SK-N-MC (cell line): ENCODE measurements around the gene AHNAK.

Experiments
- DNase-seq: peaks from one replicate; pipeline ENCODE4 v3.0.0-alpha.2; 2011; ENCODE audit warnings: low read depth, low spot score
- H3K27ac ChIP-seq: fragments of 200-600 bp; sonication (generic); 2 replicates; pipeline ENCODE4 v1.5.1; 2016; ENCODE audit warnings: mixed run types
- H3K36me3 ChIP-seq: fragments of 200-600 bp; sonication (generic); 2 replicates; pipeline ENCODE4 v1.6.1; 2017; ENCODE audit warnings: antibody characterized with exemption, low read length, mixed read lengths; ENCODE audit not compliant: insufficient read depth
- H3K4me3 ChIP-seq: fragments of 200-600 bp; sonication (generic); 2 replicates; pipeline ENCODE4 v1.5.1; 2016
- H3K9ac ChIP-seq: fragments of 200-600 bp; sonication (generic); 2 replicates; pipeline ENCODE4 v1.8.0; 2017; ENCODE audit warnings: mixed run types, mixed read lengths; ENCODE audit not compliant: insufficient read length
- H3K9me3 ChIP-seq: fragments of 200-600 bp; sonication (generic); 2 replicates; pipeline ENCODE4 v1.6.1; 2017; ENCODE audit warnings: low read depth, mild to moderate bottlenecking, antibody characterized with exemption, low read length, moderate library complexity, mixed read lengths
- EZH2 ChIP-seq: fragments of 200-600 bp; sonication (generic); IDR thresholded peaks from one replicate; pipeline ENCODE4 v1.6.1; 2017; ENCODE audit warnings: antibody characterized with exemption
- FOXP2 ChIP-seq: optimal IDR thresholded peaks from 2 replicates; pipeline ENCODE3; 2011; ENCODE audit warnings: mild to moderate bottlenecking, moderate library complexity; ENCODE audit not compliant: insufficient read depth; ENCODE audit errors: extremely low read length, control extremely low read depth
- POLR2AphosphoS5 ChIP-seq: IDR thresholded peaks from 2 replicates; pipeline ENCODE4 v1.6.1; 2012; ENCODE audit warnings: mild to moderate bottlenecking, low read depth, low read length, borderline replicate concordance

Gene AHNAK

DNA sequence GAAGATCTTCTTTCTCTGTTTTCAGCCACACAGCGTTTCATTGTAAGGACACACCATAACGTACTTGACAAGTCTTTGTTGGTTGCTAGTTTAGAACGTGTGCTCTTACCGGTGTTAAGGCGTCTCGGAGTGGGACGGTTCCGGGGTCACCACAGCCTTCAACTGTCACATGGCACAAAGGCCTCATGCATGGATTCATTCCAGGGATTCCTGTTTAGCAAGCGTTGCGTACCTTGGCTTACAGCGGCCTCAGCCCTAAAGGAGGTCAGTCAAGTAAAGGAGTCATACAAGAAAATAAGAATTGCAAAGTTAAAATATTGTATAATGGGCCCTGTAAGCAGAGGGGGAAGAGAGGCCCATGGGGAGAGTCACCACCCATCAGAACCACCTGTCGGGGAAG, 130.0 kb downstream of the AHNAK start:
- no peak overlapping the region for H3K9ac ChIP-seq
- no peak overlapping the region for H3K27ac ChIP-seq
- no peak for TF ChIP-seq EZH2
- no peak for TF ChIP-seq FOXP2
- TF ChIP-seq POLR2AphosphoS5, result no peak

DNA sequence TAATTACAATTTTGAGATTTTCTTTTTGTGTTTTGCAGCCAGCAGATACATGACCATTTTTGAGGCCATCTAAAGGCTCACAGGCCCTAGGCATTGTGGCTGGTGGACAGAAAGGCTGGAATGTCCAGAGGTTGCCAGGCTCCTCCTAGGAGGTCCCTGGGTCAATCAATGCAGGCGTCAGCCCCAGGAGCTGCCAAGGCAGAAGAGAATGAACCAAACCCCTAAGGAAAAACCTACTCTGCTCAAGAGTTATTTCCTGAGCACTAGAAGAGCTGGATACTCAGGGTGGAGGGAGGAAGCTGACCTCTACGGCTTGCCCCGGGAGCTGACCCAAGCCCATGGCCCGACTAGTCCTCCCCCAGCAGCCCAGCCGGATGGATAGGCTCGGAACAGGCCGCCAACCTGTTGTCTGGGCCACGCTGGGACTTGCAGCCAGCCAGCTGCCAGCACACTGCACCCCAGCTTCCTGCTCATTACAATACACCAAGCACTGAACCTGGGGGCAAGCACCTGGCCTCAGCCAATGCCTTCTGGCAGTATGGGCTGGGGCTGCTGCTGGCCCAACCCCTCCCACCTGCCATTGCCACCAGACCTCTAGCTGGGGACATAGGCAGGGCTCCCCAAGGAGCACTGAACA, 133.4 kb downstream of the AHNAK start:
- Histone ChIP-seq H3K9me3 (no peaks in the 10 kb centered on the region), H3K9ac (no peak overlapping the region), H3K36me3 (no peaks in the 10 kb centered on the region), H3K27ac (no peak overlapping the region), H3K4me3 (no peak overlapping the region)
- TF ChIP-seq FOXP2 (no peak), EZH2 (no peak), POLR2AphosphoS5 (no peak)
- no peak for DNase-seq

More for the DNA sequence above, 130.0 kb downstream of the AHNAK start:
- no peak for DNase-seq
- Histone ChIP-seq H3K9me3 (no peaks in the 10 kb centered on the region), H3K4me3 (no peak overlapping the region), H3K36me3 (no peaks in the 10 kb centered on the region)

DNA sequence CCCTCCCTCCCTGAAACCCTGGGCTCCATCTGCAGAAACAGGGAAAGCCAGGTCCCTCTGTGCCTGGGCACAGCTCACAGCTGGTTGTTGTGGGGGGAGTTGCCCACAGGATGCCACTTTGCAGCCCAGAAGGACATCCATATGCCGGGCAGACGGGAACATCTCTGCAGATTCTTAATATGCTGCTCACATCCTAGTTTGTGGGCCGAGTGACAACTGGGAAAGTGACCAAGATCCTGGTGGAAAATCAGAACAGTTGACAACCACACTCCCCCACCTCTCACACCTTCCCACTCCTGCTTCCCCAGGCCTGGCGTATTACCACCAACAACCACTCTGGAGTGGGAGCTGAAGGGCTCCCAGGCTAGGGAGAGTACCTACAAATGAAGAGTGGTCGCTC, 135.1 kb downstream of the AHNAK start:
- Histone ChIP-seq H3K9ac (no peak overlapping the region), H3K9me3 (no peaks in the 10 kb centered on the region), H3K4me3 (no peak overlapping the region), H3K27ac (no peak overlapping the region), H3K36me3 (no peaks in the 10 kb centered on the region)
- TF ChIP-seq POLR2AphosphoS5 (no peak), EZH2 (no peak), FOXP2 (no peak)
- DNase-seq, result no peak

DNA sequence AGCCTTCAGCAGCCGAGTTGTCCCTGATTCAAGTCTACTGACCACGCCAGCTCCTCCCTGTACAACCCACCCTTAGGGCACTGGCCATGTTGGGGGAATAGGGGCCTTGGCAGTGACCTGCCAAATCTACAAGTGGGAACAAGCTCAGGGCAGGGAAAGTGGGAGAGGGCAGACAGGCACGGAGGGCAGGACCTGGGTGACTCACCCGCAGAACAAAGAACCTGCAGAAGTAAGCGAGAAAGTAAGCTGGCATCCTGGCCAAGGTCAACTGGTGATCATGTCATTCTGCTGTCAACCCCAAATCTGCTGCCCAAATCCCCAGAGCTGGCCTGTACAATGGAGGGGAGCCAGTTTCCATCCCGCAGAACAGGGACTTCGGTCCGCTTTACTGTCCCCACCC, 135.6 kb downstream of the AHNAK start:
- no peak overlapping the region for H3K27ac ChIP-seq
- H3K4me3 ChIP-seq, result no peak overlapping the region
- H3K9me3 ChIP-seq, result no peaks in the 10 kb centered on the region
- no peak for TF ChIP-seq FOXP2
- no peaks in the 10 kb centered on the region for H3K36me3 ChIP-seq
- no peak for DNase-seq
- no peak overlapping the region for H3K9ac ChIP-seq

DNA sequence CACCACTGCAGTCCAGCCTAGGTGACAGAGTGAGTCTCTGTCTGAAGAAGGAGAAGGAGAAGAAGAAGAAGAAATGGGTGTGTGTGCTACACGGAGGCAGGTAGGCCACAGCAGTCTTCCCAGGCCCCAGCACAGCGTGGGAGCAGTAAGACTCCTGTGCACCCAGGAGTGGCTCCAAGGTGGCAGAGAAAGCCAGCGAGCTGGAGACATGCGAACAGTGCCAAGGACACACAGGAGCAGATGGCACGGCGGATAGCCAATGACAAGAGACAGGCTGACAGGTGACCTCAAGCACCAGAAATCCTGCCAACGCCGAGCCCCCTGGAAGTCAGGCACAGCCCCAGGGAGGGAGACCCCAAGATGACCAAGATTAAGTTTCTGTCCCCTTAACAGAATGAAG, 136.8 kb downstream of the AHNAK start:
- no peaks in the 10 kb centered on the region for H3K9me3 ChIP-seq
- H3K36me3 ChIP-seq, result no peaks in the 10 kb centered on the region
- H3K9ac ChIP-seq, result no peak overlapping the region
- DNase-seq, result no peak
- no peak overlapping the region for H3K4me3 ChIP-seq
- no peak for TF ChIP-seq POLR2AphosphoS5
- TF ChIP-seq EZH2, result no peak
- H3K27ac ChIP-seq, result no peak overlapping the region

DNA sequence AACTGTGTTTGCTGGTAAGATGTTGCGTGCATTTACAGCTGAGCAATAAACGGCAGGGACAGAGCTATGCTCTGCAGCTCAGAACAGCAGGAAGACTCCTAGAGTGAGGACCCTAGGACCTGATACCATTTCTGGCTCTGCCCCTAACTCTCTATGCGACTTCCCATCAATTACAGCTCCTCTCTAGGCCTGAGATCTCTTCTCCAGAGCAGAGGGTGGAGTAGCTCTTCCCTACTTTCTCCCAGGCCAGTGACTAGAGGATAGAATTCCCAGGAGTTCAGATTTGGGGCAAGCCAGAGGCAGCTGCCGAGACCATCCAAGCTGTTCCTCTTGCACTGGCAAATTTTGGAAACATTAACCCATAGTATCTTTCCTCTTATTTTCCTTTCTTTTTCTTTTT, 140.6 kb downstream of the AHNAK start:
- Histone ChIP-seq H3K4me3 (no peak overlapping the region), H3K36me3 (no peaks in the 10 kb centered on the region), H3K9me3 (no peaks in the 10 kb centered on the region), H3K9ac (no peak overlapping the region), H3K27ac (no peak overlapping the region)
- TF ChIP-seq FOXP2 (no peak), POLR2AphosphoS5 (no peak), EZH2 (no peak)
- DNase-seq, result no peak

DNA sequence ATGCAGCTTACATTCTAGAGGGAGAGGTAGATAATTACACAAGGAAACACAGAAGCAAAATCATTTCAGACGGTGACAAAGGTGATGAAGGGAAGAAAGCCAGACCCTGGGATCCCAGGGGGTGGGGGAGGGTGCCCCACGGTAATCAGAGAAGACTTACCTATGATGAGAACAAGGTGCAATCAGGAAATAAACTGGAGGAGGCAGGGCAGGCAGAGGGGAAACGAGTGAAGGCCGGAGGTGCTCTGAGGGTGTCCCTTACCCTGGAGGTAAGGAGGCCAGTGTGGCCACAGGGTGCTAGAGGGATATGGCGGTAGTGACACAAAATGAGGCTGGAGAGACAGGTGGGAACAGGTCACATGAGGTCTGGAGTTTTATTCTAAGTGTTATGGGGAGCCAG, 141.7 kb downstream of the AHNAK start:
- Histone ChIP-seq H3K27ac (no peak overlapping the region), H3K9ac (no peak overlapping the region), H3K9me3 (no peaks in the 10 kb centered on the region), H3K36me3 (no peaks in the 10 kb centered on the region), H3K4me3 (no peak overlapping the region)
- DNase-seq, result no peak
- no peak for TF ChIP-seq FOXP2
- TF ChIP-seq POLR2AphosphoS5, result no peak
- no peak for TF ChIP-seq EZH2

DNA sequence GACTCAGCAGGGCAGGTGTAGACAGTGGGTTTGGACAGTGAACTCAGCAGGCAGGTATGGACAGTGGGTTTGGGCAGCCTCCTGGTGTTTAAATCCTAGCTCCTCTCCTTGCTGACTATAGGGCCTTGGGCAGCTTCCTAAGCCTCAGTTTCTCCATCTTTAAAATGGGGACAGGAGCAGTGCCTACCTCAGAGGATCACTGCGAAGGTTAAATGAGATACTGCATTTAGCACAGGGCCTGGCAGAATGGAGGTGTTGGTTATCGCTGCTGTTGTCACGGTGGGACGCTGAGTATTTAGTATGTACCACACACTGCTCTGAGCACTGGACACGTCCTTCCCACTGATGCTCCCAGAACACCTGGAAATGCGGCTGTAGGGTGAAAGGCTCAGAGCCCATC, 142.2 kb downstream of the AHNAK start:
- no peak overlapping the region for H3K4me3 ChIP-seq
- DNase-seq, result no peak
- no peak overlapping the region for H3K27ac ChIP-seq
- H3K36me3 ChIP-seq, result no peaks in the 10 kb centered on the region
- no peaks in the 10 kb centered on the region for H3K9me3 ChIP-seq
- no peak overlapping the region for H3K9ac ChIP-seq
- TF ChIP-seq POLR2AphosphoS5 (no peak), FOXP2 (no peak), EZH2 (no peak)

DNA sequence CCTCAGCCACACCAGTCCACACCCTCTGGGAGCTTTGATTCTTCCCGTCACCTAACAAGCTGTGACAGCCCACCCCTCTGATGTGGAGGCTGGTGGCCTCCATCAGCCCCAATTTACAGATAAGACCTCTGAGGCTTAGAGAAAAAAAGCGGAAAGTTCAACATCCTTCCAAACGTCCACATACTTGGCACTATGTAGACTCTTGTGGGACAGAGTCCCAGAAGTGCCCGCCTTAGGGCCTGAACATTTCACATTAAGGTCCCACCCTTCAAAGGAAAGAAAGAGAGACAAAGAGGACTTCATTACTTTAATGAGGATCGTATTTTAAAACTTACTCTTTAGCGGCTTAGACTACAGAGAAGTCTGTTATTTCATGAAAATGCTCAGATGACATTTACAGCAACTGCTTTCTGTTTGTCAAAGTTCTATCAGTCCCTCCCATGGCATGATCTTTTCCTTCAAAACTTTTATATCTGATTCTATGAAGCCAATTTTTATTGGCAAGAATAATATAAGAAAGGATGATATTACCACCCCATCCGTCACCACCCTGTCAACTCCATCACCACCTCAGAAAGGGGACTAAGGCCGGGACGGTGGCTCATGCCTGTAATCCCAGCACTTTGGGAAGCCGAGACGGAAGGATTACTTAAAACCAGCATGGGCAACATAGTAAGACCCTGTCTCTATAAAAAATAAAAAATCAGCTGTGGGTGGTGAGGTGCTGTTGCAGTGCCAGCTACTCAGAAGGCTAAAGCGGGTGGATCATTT, 143.5 kb downstream of the AHNAK start:
- TF ChIP-seq FOXP2 (no peak), EZH2 (no peak), POLR2AphosphoS5 (no peak)
- no peak for DNase-seq
- H3K9ac ChIP-seq, result no peak overlapping the region
- no peaks in the 10 kb centered on the region for H3K36me3 ChIP-seq
- H3K9me3 ChIP-seq, result no peaks in the 10 kb centered on the region
- H3K4me3 ChIP-seq, result no peak overlapping the region
- H3K27ac ChIP-seq, result no peak overlapping the region
